AG04449 (cell line): Measurements from ENCODE around the gene GAP43.

Experiments
- CTCF ChIA-PET: fragments of 350-600 bp; formaldehyde crosslinking; extraction: SDS; loops from one replicate; lab custom pipeline; 2021; ENCODE audit warnings: antibody characterized with exemption; lab: Yijun Ruan, JAX
- POLR2A ChIA-PET: fragments of 400-600, 350-600 bp; formaldehyde crosslinking; extraction: SDS; loops from one replicate; lab custom pipeline; 2020; ENCODE audit warnings: antibody characterized with exemption, inconsistent platforms; lab: Yijun Ruan, JAX
- DNase-seq: peaks from one replicate; pipeline ENCODE4 v3.0.0-alpha.2; 2010; ENCODE audit warnings: low read depth, low spot score
- H3K4me3 ChIP-seq: 2 replicates; pipeline ENCODE4 v1.5.1; 2011; ENCODE audit warnings: low read depth, mild to moderate bottlenecking, control low read depth, low read length
- CTCF ChIP-seq: IDR thresholded peaks from one replicate; pipeline ENCODE4 v1.5.1; 2011; ENCODE audit warnings: mild to moderate bottlenecking, moderate library complexity, low read length, control low read depth, inconsistent platforms; ENCODE audit not compliant: insufficient read depth; ENCODE audit errors: missing control alignments

GAP43 gene

GRCh38 chr3:115624901-115625300 is 1.6 kb downstream of the GAP43 start:
- CTCF ChIA-PET: no interaction called here

DNA sequence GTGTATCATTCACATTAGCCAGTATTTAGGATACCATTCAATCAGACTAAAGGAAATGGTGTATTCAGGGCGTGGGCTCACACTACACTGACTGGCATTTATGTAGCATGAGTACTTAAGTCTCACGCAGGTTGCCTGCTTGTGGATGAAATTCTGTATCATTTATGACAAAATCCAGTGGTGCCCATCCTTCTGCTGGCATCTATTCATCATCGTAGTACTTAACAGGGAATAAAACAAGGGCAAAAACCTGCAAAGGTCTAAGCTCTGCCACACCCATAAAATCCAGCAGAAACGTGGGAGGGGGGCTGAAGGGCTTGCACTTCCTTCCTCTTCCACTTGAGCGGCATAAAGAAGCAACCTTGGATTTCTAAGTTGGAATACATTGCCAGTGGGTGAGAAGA is 2.7 kb downstream of the GAP43 start:
- TF ChIP-seq CTCF: no peak
- no peak for DNase-seq
- ChIA-PET POLR2A (no interaction called here), CTCF (no interaction called here)
- no peak overlapping the region for H3K4me3 ChIP-seq

More at GRCh38 chr3:115624901-115625300, 1.6 kb downstream of the GAP43 start:
- no peak for TF ChIP-seq CTCF
- POLR2A ChIA-PET: interaction anchor here (0.5 kb wide), 1 partner anchor 50 kb away, joined by 3 read pairs; no protein-coding TSS in a partner anchor
- DNase-seq: no peak
- H3K4me3 ChIP-seq: no peak overlapping the region

GRCh38 chr3:115626721-115627120 is 3.4 kb downstream of the GAP43 start:
- CTCF ChIA-PET: interaction anchor here (0.8 kb wide), 1 partner anchor 15 kb away, joined by 3 read pairs; no protein-coding TSS in a partner anchor
- H3K4me3 ChIP-seq: no peak overlapping the region
- no peak for DNase-seq
- TF ChIP-seq CTCF: no peak
- POLR2A ChIA-PET: no interaction called here

DNA sequence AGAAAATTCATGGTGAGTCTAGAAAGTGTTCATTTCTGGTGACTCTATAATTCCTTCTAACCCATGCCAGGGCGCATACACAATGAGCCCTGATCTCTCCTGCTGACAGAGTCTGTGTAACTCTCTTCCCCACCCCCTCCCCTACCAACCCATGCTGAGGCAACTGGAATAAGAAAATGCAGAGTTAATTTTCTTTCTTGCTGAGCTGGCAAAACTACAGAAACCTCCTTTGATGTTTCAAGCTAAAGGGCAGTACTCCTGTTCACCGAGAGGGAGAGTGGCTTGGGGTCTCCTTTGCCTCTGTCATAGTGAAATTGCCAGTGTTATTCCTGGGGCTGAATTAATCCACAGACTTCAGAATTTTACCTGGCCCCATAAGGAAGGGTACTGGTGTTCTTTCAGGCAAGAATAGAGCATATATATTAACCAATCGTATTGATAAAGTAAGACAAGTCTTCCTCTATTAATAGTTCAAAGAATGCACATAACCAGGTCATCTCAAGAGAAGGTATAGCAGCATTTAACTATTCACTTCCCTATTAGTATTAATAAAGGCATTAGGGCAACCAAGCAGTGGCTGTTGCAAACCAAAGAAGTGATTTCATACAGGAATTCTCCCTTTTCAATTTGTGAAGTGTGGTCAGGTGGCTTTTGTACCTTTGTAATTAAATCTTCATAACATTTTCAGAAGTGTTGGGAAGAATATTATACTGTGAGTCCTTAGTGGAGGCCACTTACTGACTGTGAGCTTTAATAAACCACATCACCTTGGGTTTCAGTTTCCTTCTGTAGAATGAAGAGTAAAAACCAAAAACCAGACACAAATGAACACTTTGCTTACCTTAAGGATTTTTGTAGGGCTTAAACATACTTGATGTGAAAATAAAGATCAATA is 4.1 kb downstream of the GAP43 start:
- DNase-seq: no peak
- no peak for TF ChIP-seq CTCF
- CTCF ChIA-PET: interaction anchor here (0.8 kb wide), 1 partner anchor 14 kb away, joined by 3 read pairs; no protein-coding TSS in a partner anchor
- no peak overlapping the region for H3K4me3 ChIP-seq
- POLR2A ChIA-PET: no interaction called here

DNA sequence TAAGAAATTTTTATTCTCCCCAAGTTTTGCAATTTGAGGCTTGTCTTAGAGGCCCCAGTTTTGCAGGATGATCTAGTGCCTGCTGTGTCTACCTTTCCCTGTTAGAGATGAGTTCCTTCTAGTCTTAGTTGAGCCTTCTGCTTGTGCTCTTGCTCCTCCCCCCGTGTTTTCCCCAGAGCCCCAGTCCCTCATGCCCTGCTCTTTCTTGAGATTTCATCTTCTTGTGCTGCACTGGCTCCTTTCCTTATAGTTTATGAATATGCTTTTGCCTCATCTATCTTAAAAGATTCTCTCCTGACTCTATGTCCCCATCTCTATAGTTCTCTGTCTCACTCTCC is 4.7 kb downstream of the GAP43 start:
- no peak for TF ChIP-seq CTCF
- CTCF ChIA-PET: no interaction called here
- no peak overlapping the region for H3K4me3 ChIP-seq
- no peak for DNase-seq
- POLR2A ChIA-PET: no interaction called here

DNA sequence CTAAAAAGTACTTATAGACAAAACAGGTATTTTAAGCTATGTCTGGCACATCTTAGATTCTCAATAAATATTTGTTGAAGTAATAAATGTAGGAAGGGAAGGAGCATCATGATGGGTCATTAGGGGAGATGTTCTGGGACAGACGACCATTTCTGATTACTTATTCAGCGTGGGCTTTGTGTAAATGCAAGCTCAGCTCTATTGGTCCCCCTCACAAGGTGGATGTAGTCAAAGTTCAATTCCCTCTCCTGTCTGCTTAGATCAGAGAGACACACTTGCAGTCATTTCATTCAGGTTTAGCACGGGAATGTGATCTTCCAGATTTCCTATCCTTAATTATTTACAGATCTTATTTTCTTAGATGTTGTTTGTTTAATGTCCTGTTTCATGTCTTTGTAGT is 7.5 kb downstream of the GAP43 start:
- POLR2A ChIA-PET: no interaction called here
- CTCF ChIA-PET: no interaction called here
- DNase-seq: no peak
- no peak overlapping the region for H3K4me3 ChIP-seq
- no peak for TF ChIP-seq CTCF
